LNCAP (cell line): ENCODE data around the gene PRR23B.

Source experiments
- CTCF ChIP-seq: fragments of 450-650 bp; IDR thresholded peaks from 2 replicates; pipeline ENCODE4 v1.5.1; 2017; ENCODE audit warnings: mild to moderate bottlenecking

PRR23B gene

DNA sequence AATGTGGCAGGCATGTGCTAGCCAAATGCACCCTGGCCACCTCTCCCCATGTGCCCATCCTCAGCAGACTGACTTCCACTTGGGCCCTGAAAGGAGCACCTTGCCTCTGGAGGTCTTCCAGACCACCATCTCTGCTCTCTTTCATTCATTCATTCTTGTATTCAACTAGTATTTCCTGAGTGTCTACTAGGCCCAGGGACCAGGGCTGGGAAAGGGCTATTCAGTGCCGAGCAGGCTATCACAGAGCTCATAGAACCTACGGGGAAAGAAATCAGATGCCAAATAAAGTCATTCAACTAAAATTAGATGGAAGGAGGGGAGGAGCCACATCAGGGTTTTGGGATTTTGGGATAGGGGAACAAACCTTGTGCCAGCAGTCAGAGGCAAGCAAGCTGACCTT is 33.5 kb downstream of the PRR23B start:
- no peak for TF ChIP-seq CTCF

GRCh38 chr3:138985932-138986331 is 34.8 kb downstream of the PRR23B start:
- TF ChIP-seq CTCF, result no peak

GRCh38 chr3:138984816-138985215 is 35.9 kb downstream of the PRR23B start:
- TF ChIP-seq CTCF, result no peak

DNA sequence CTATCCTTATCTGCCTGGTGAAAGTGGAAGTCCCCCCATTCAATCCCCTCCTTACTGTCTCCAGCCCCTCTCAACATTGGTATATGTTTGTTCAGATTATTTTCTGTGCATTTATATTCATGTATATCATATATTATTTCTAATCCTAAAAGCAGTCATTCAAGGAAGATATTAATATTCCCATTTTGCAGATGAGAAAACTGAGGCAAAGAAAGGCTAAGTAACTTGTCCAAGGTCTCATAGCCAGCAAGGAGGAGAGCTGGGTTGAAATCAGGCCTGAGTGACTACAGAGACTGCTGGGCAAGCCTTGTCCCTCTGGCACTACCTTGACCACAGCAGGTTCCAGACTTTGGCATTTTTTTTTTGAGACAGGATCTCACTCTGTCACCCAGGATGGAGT is 44.7 kb downstream of the PRR23B start:
- no peak for TF ChIP-seq CTCF

- no peak for TF ChIP-seq CTCF
Observed at GRCh38 chr3:138975351-138975750, 45.4 kb downstream of the PRR23B start.

DNA sequence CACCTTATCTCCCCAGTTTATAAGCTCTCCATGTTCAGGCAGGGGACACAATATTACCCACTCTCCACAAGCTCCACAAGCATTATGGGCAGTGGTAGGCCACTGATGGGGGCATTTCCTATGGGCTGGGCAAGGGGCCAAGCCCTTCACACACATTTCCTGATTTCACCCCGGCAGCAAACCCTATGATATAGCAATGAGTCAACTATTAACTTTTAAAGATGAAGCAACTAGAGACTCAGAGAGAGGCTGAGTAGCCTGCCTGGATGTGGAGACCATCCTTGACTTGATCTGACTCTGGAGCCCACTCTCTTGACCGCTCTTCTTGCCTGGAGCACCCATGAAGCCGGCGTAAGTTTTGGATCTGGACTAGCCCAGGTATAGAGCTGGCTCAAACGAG is 46.3 kb downstream of the PRR23B start:
- no peak for TF ChIP-seq CTCF

GRCh38 chr3:138972941-138973340 is 47.8 kb downstream of the PRR23B start:
- TF ChIP-seq CTCF, result no peak

- no peak for TF ChIP-seq CTCF
Observed at GRCh38 chr3:138971766-138972320, 48.9 kb downstream of the PRR23B start.
